Measurements from ENCODE around the gene BEND5. TPM values are rescaled to one million over a fixed set of nuclear protein-coding genes. Genes with fewer than 3 reads are reported as not detected.

The BEND5 gene
- total and polyA plus RNA-seq, 2 of the 4 experiments (the other 2 are of a cell fraction), result 1.1 to 1.3 TPM

- Histone ChIP-seq H4K20me1 (ENCODE audit: insufficient read depth, low read length) (no peaks in the 10 kb centered on the region), H3K4me1 (ENCODE audit: control insufficient read depth, insufficient read depth, low read length) (no peaks in the 10 kb centered on the region), H2BK15ac (ENCODE audit: low read depth, low read length) (no peak overlapping the region), H2AFZ (replicated peaks; ENCODE audit: low read length, poor library complexity) (no peak overlapping the region), H3K4me3 (ENCODE audit: insufficient read depth, low read depth, low read length) (no peak overlapping the region), H3K27ac (ENCODE audit: insufficient read depth, low read length) (no peak overlapping the region), H3K9me3 (ENCODE audit: control insufficient read depth, insufficient read depth, low read length) (no peaks in the 10 kb centered on the region), H2AK9ac (replicated peaks; ENCODE audit: low read depth, low read length, poor library complexity) (no peak overlapping the region), H4K91ac (ENCODE audit: insufficient read depth, low read depth, low read length) (no peak overlapping the region), H3K9ac (ENCODE audit: low read depth, low read length) (no peak overlapping the region), H3K14ac (replicated peaks; ENCODE audit: low read depth, low read length) (no peak overlapping the region), H2BK20ac (ENCODE audit: low read depth, low read length) (no peak overlapping the region), H3K79me1 (ENCODE audit: low read depth in 1 of 2, low read length in 2 of 2) (no peaks in the 10 kb centered on the region), H4K8ac (ENCODE audit: low read depth in 2 of 2, low read length in 2 of 2) (no peak overlapping the region), H3K36me3 (ENCODE audit: control insufficient read depth, insufficient read depth, low read length) (peaks cover 4% of the 10 kb centered on the region; the same call in 1 of the 2 replicates), H3K9me1 (ENCODE audit: insufficient read depth, low read length) (no peaks in the 10 kb centered on the region), H3K18ac (ENCODE audit: low read depth, low read length) (no peak overlapping the region), H2AK5ac (ENCODE audit: low read depth, low read length) (no peak overlapping the region), H2BK120ac (ENCODE audit: low read depth, low read length) (no peak overlapping the region), H3K27me3 (ENCODE audit: control insufficient read depth, insufficient read depth, low read length) (no peaks in the 10 kb centered on the region), H3K56ac (ENCODE audit: extremely low read depth, insufficient read depth, low read length) (no peak overlapping the region), H3K23ac (ENCODE audit: low read depth, low read length) (no peak overlapping the region), H4K5ac (ENCODE audit: low read depth, low read length) (no peak overlapping the region), H3K4ac (ENCODE audit: low read depth, low read length) (no peak overlapping the region), H3K4me2 (ENCODE audit: low read depth, low read length) (no peak overlapping the region), H2BK5ac (ENCODE audit: low read depth, low read length, poor library complexity, severe bottlenecking) (no peak overlapping the region)
- TF ChIP-seq BHLHE40 (IDR thresholded peaks at IDR 0.05; ENCODE audit: low read depth, low read length) (no peak), CHD1 (IDR thresholded peaks at IDR 0.05; ENCODE audit: low read depth, low read length) (no peak), RAD21 (IDR thresholded peaks at IDR 0.05; ENCODE audit: low read length) (no peak), CTCF (conservative IDR thresholded peaks at IDR 0.05; ENCODE audit: low read depth, low read length) (no peak), FOS (IDR thresholded peaks at IDR 0.05; ENCODE audit: low read depth, low read length) (no peak), MAFK (IDR thresholded peaks at IDR 0.05; ENCODE audit: low read depth, low read length) (no peak), POLR2A (IDR thresholded peaks at IDR 0.05; ENCODE audit: low read depth, low read length) (no peak), ELK1 (IDR thresholded peaks at IDR 0.05; ENCODE audit: borderline replicate concordance, low read depth, low read length) (no peak), MAZ (IDR thresholded peaks at IDR 0.05; ENCODE audit: borderline replicate concordance, low read depth, low read length) (no peak), NFE2L2 (IDR thresholded peaks at IDR 0.05; ENCODE audit: low read depth, low read length) (no peak), USF2 (IDR thresholded peaks at IDR 0.05; ENCODE audit: low read depth, low read length) (no peak), SMC3 (IDR thresholded peaks at IDR 0.05; ENCODE audit: low read depth, low read length) (no peak), RFX5 (IDR thresholded peaks at IDR 0.05; ENCODE audit: low read depth, low read length) (no peak), MXI1 (IDR thresholded peaks at IDR 0.05; ENCODE audit: borderline replicate concordance, low read depth, low read length) (no peak), CEBPB (IDR thresholded peaks at IDR 0.05; ENCODE audit: low read depth, low read length) (no peak), RCOR1 (IDR thresholded peaks at IDR 0.05; ENCODE audit: insufficient replicate concordance, low read length) (no peak)
- no CpG with 5 or more reads among the region's 4 CpGs for WGBS, 2 experiments (ENCODE audit: extremely low coverage in 2 of 2, insufficient read length in 1 of 2)
- no TSS peak for BruUV-seq (replicated peaks)
- ATAC-seq (ENCODE audit: low read depth) (no peak), DNase-seq (no peak)
- CTCF ChIA-PET, result no interaction called here
- POLR2A ChIA-PET (ENCODE audit: unreplicated experiment), result no interaction called here
- dilution Hi-C loops (cut with HindIII; ENCODE audit: low sequenced_read_pairs, unreplicated experiment) (no loop called here), in situ Hi-C loops (cut with MboI; ENCODE audit: low sequenced_read_pairs) (no loop called here), intact Hi-C loops (cut with micrococcal nuclease) (no loop called here)
These were observed 38.3 kb downstream of the BEND5 start for GRCh38 chr1:48738356-48738755.
